Measurements from ENCODE around the gene MUSK. TPM values are rescaled to one million over a fixed set of nuclear protein-coding genes. Genes with fewer than 3 reads are reported as not detected.

MUSK gene
- total RNA-seq, 1 experiment from 2014 or later = not detected

- Histone ChIP-seq H3K79me2 (ENCODE audit: low read length) (no peaks in the 10 kb centered on the region), H3K4me3 (ENCODE audit: low read length) (no peak overlapping the region), H3K27ac (ENCODE audit: low read length) (no peak overlapping the region), H2AFZ (ENCODE audit: low read length) (no peak overlapping the region), H3K27me3 (ENCODE audit: low read length) (no peaks in the 10 kb centered on the region), H3F3A (ENCODE audit: low read length, unreplicated experiment) (no peaks in the 10 kb centered on the region), H3K9ac (ENCODE audit: low read length) (no peak overlapping the region), H3K9me3 (ENCODE audit: low read length) (no peaks in the 10 kb centered on the region), H3K4me2 (ENCODE audit: low read length) (no peak overlapping the region), H3K9me2 (replicated peaks; ENCODE audit: low read length) (no peaks in the 10 kb centered on the region), H3K36me3 (ENCODE audit: low read depth, low read length) (no peaks in the 10 kb centered on the region), H4K20me1 (ENCODE audit: low read length) (no peaks in the 10 kb centered on the region), H3K4me1 (ENCODE audit: insufficient read depth, low read length) (no peaks in the 10 kb centered on the region)
- intact Hi-C loops (cut with micrococcal nuclease) = no loop called here
- BruUV-seq (replicated peaks) = no TSS peak
- POLR2A ChIA-PET (ENCODE audit: unreplicated experiment) = interaction anchor here (0.7 kb wide), 1 partner anchor 102 kb away, joined by 4 read pairs; no protein-coding TSS in a partner anchor
- CTCF ChIA-PET = no interaction called here
- DNase-seq (no peak), ATAC-seq (no peak)
- TF ChIP-seq EZH2phosphoT487 (IDR thresholded peaks at IDR 0.05; ENCODE audit: borderline replicate concordance, low read length) (no peak), CTCF (conservative IDR thresholded peaks at IDR 0.05; ENCODE audit: low read depth, low read length) (no peak)
Measured at GRCh38 chr9:110846215-110846614, 177.6 kb downstream of the MUSK start.

GRCh38 chr9:110847671-110848070, 179.1 kb downstream of the MUSK start:
- CTCF ChIA-PET = no interaction called here
- Histone ChIP-seq H3K9me3 (ENCODE audit: low read length) (no peaks in the 10 kb centered on the region), H4K20me1 (ENCODE audit: low read length) (no peaks in the 10 kb centered on the region), H3K27ac (ENCODE audit: low read length) (no peak overlapping the region), H3K4me1 (ENCODE audit: insufficient read depth, low read length) (no peaks in the 10 kb centered on the region), H3K4me3 (ENCODE audit: low read length) (no peak overlapping the region), H3K9me2 (replicated peaks; ENCODE audit: low read length) (no peaks in the 10 kb centered on the region), H3K79me2 (ENCODE audit: low read length) (no peaks in the 10 kb centered on the region), H3K27me3 (ENCODE audit: low read length) (no peaks in the 10 kb centered on the region), H3K36me3 (ENCODE audit: low read depth, low read length) (no peaks in the 10 kb centered on the region), H3K9ac (ENCODE audit: low read length) (no peak overlapping the region), H3K4me2 (ENCODE audit: low read length) (no peak overlapping the region), H2AFZ (ENCODE audit: low read length) (no peak overlapping the region), H3F3A (ENCODE audit: low read length, unreplicated experiment) (no peaks in the 10 kb centered on the region)
- intact Hi-C loops (cut with micrococcal nuclease) = no loop called here
- POLR2A ChIA-PET (ENCODE audit: unreplicated experiment) = no interaction called here
- DNase-seq = no peak
- BruUV-seq (replicated peaks) = no TSS peak
- TF ChIP-seq EZH2 (IDR thresholded peaks at IDR 0.05; ENCODE audit: low read length, unreplicated experiment) (no peak), EZH2phosphoT487 (IDR thresholded peaks at IDR 0.05; ENCODE audit: borderline replicate concordance, low read length) (no peak), CTCF (conservative IDR thresholded peaks at IDR 0.05; ENCODE audit: low read depth, low read length) (no peak)
- no peak for ATAC-seq

- ChIA-PET CTCF (no interaction called here), POLR2A (ENCODE audit: unreplicated experiment) (no interaction called here)
- Histone ChIP-seq H3K9me2 (replicated peaks; ENCODE audit: low read length) (no peaks in the 10 kb centered on the region), H3K9me3 (ENCODE audit: low read length) (0 out of 2 replicates have a peak, but pooled peaks cover 7% of the 10 kb centered on the region), H3K4me2 (ENCODE audit: low read length) (no peak overlapping the region), H3K4me3 (ENCODE audit: low read length) (no peak overlapping the region), H3F3A (ENCODE audit: low read length, unreplicated experiment) (no peaks in the 10 kb centered on the region), H3K27me3 (ENCODE audit: low read length) (no peaks in the 10 kb centered on the region), H4K20me1 (ENCODE audit: low read length) (no peaks in the 10 kb centered on the region), H3K79me2 (ENCODE audit: low read length) (no peaks in the 10 kb centered on the region), H2AFZ (ENCODE audit: low read length) (no peak overlapping the region), H3K27ac (ENCODE audit: low read length) (no peak overlapping the region), H3K4me1 (ENCODE audit: insufficient read depth, low read length) (no peaks in the 10 kb centered on the region), H3K36me3 (ENCODE audit: low read depth, low read length) (no peaks in the 10 kb centered on the region), H3K9ac (ENCODE audit: low read length) (no peak overlapping the region)
- no peak for TF ChIP-seq EZH2 (IDR thresholded peaks at IDR 0.05; ENCODE audit: low read length, unreplicated experiment)
- ATAC-seq = no peak
- DNase-seq = peak; percentile 16
- no TSS peak for BruUV-seq (replicated peaks)
- intact Hi-C loops (cut with micrococcal nuclease) = no loop called here
Measured at GRCh38 chr9:110850401-110851135, 182.0 kb downstream of the MUSK start.

Other genes starting within 250 kb of the MUSK start
- 0.04 and 0.17 TPM in 2 replicates for gene SVEP1, start 89.0 kb upstream of the MUSK start, total RNA-seq (2014; rRNA removed)

All from PC-3 (cell line).